ENCODE measurements around the gene OR1L8.

DNA sequence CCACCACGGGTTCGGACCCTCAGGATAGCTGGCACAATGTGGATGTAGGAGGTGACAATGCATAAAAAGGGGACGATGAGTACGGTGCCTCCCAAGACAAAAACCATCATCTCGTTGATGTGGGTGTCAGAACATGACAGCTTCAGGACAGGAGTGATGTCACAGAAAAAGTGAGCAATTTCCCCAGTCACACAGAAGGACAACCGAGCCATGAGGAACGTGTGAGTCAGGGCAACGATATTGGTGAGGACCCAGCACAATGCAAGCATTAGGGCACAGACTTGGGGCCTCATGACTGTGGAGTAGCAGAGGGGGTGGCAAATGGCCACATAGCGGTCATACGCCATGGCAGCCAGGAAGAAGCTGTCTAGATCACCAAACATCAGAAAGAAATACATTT, 56.6 kb downstream of the OR1L8 start:
- TF ChIP-seq, protein P1, sequence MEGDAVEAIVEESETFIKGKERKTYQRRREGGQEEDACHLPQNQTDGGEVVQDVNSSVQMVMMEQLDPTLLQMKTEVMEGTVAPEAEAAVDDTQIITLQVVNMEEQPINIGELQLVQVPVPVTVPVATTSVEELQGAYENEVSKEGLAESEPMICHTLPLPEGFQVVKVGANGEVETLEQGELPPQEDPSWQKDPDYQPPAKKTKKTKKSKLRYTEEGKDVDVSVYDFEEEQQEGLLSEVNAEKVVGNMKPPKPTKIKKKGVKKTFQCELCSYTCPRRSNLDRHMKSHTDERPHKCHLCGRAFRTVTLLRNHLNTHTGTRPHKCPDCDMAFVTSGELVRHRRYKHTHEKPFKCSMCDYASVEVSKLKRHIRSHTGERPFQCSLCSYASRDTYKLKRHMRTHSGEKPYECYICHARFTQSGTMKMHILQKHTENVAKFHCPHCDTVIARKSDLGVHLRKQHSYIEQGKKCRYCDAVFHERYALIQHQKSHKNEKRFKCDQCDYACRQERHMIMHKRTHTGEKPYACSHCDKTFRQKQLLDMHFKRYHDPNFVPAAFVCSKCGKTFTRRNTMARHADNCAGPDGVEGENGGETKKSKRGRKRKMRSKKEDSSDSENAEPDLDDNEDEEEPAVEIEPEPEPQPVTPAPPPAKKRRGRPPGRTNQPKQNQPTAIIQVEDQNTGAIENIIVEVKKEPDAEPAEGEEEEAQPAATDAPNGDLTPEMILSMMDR (IDR thresholded peaks at IDR 0.05) = no peak
- no peak for TF ChIP-seq EZH2 (IDR thresholded peaks at IDR 0.05)
